Retinal pigment epithelial cell (primary cell): ENCODE results near the gene CYTL1.
"Not testable (repeated sequence)": the region's sequence is repeated elsewhere in the genome, so short reads cannot be mapped to it uniquely, and the experiment has no call there.

Experiments used
- DNase-seq: peaks from one replicate; pipeline ENCODE4 v3.0.0-alpha.2; 2010; ENCODE audit warnings: low read depth
- H3K4me3 ChIP-seq: 2 replicates; pipeline ENCODE4 v1.5.1; 2011; ENCODE audit warnings: mild to moderate bottlenecking, low read length, control low read depth, moderate library complexity
- TF ChIP-seq, protein P1 (sequence below): conservative IDR thresholded peaks from 2 replicates; pipeline ENCODE4 v1.5.1; 2011; ENCODE audit warnings: low read depth, low read length, control low read depth, inconsistent platforms

The CYTL1 gene

DNA sequence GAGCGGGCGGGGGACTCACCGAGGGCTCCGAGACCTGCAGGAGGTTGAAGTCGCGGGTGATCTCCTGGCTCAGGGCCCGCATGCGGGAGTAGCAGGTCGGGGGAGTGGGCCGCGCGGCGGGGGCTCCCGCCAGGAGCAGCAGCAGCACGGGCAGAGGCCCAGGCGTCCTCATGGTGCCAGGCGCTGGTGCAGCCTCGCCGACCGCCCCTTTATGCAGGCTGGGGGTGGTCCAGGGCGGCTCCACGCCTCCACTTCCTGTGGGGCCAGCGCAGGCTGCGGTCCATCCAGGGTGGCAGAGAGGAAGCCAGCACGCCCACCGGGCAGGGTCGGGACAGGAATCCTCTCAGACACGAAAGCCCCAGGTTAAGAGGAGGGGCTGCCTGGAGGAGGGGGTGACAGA is at the start of gene CYTL1:
TSS of gene CYTL1 (minus strand) at position 185 of the 400 bp plus-strand sequence. CDS start at position 172, 13 bp downstream.
- H3K4me3 ChIP-seq: peak within 1 kb of the TSS; percentile 50
- TF ChIP-seq, protein P1, sequence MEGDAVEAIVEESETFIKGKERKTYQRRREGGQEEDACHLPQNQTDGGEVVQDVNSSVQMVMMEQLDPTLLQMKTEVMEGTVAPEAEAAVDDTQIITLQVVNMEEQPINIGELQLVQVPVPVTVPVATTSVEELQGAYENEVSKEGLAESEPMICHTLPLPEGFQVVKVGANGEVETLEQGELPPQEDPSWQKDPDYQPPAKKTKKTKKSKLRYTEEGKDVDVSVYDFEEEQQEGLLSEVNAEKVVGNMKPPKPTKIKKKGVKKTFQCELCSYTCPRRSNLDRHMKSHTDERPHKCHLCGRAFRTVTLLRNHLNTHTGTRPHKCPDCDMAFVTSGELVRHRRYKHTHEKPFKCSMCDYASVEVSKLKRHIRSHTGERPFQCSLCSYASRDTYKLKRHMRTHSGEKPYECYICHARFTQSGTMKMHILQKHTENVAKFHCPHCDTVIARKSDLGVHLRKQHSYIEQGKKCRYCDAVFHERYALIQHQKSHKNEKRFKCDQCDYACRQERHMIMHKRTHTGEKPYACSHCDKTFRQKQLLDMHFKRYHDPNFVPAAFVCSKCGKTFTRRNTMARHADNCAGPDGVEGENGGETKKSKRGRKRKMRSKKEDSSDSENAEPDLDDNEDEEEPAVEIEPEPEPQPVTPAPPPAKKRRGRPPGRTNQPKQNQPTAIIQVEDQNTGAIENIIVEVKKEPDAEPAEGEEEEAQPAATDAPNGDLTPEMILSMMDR: no peak
- DNase-seq: no peak

DNA sequence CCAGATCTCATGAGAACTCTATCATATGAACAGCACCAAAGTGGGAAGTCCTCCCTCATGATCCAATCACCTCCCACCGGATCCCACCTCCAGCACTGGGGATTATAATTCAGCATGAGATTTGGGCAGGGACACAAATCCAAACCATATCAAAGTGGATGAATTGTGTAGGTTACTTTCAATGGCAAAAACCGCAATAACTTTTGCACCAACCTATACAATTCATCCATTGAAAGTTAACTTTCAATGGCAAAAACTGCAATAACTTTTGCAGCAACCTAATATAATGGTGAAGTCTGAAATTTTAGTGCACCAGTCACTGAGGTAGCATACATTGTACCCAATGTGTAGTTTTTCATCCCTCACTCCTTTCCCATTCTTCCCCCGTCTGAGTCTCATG is 48.6 kb upstream of the CYTL1 start:
- H3K4me3 ChIP-seq: no peak overlapping the region
- DNase-seq: no peak
- TF ChIP-seq, protein P1: no peak

DNA sequence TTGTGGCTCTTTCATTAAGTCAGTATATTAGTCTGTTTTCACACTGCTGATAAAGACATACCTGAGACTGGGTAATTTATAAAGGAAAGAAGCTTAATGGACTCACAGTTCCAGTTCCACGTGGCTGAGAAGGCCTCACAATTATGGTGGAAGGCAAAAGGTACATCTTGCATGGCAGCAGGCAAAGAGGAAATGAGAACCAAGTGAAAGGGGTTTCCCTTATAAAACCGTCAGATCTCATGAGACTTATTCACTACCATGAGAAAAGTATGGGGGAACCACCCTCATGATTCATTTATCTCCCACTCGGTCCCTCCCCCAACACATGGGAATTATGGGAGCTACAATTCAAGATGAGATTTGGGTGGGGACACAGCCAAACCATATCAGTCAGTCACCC is 47.7 kb upstream of the CYTL1 start:
- not testable (repeated sequence) for H3K4me3 ChIP-seq, DNase-seq

- TF ChIP-seq, protein P1: no peak
- no peak overlapping the region for H3K4me3 ChIP-seq
- no peak for DNase-seq
These were observed 46.8 kb upstream of the CYTL1 start for GRCh38 chr4:5066101-5066500.

- DNase-seq: no peak
- TF ChIP-seq, protein P1: no peak
- H3K4me3 ChIP-seq: no peak overlapping the region
These were observed 36.2 kb upstream of the CYTL1 start for GRCh38 chr4:5055411-5055810.

- H3K4me3 ChIP-seq: no peak overlapping the region
- no peak for DNase-seq
- TF ChIP-seq, protein P1: no peak
These were observed 35.3 kb upstream of the CYTL1 start for GRCh38 chr4:5054532-5054931.

GRCh38 chr4:5052726-5053425 is 33.6 kb upstream of the CYTL1 start:
- no peak for DNase-seq
- TF ChIP-seq, protein P1: no peak
- no peak overlapping the region for H3K4me3 ChIP-seq
